GM18520 (cell line): ENCODE measurements around the gene CFAP251.

ENCODE experiments used
- ATAC-seq: cut with Tn5 transposase; IDR thresholded peaks from one replicate; pipeline ENCODE4 v1.9.1; 2021; ENCODE audit not compliant: unreplicated experiment

Gene CFAP251

DNA sequence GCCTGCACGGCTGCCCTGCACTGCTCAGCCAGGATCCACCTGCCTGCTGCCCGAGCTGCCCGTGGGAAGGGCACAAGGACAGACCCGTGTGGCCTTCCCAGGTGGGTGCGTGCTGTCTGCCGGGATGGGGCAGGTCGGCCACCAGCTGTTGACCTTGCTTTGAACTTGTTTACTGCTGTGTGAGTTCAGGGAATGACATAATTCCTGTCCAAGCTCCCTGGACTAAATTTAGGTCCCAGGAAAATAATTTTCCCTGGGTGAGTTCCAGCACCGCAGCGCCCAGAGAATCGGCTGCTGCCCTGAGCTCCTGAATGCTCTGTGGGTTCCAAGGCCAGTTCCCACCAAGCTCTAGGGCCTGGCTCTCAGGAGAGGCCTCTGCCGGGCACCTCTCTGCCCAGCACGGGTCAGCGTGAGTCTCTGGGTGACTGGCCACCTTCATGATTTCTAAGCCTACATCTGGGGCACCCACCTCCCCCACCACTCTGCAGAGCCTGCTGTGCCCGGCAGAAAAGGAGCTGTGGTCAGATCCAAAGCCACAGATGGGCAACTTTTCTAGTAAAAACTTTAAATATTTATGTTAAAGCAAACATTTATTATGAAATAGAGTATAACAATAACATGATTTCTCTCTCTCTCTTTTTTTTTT is 133.0 kb downstream of the CFAP251 start:
- ATAC-seq: no peak

DNA sequence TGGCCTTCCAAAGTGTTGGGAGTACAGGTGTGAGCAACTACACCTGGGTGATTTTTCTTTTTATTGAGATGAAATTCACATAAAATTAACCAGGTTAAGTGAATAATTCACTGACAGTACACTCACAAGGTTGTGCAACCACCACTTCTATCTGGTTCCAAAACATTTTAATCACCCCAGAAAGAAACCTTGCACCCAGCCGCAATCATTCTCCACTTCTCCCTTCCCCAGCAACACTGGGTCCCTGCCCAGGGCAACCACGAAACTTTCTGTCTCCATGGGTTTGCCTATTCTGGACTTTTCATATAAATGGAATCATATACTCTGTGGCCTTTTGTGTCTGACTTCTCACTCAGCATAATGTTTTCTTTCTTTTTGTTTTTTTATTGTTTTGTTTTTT is 133.9 kb downstream of the CFAP251 start:
- ATAC-seq: no peak
